HepG2 (cell line): ENCODE results near the gene DCDC2. TPM values are rescaled to one million over a fixed set of nuclear protein-coding genes. Genes with fewer than 3 reads are reported as not detected.
"Not testable (repeated sequence)": the region's sequence is repeated elsewhere in the genome, so short reads cannot be mapped to it uniquely, and the experiment has no call there.

ENCODE experiments used
- ATAC-seq: fragments of 200-7000 bp; cut with Tn5 transposase; 3 replicates; pipeline ENCODE4 v1.9.1; 2020; ENCODE audit warnings: mild to moderate bottlenecking, moderate library complexity
- BruUV-seq: library from RNA; stranded (reverse); fragments of 400-500 nt; replicated peaks from 2 replicates; lab custom pipeline; 2021; lab: Mats Ljungman, UMichigan
- CTCF ChIA-PET: fragments of 300-600 bp; formaldehyde crosslinking; extraction: SDS; loops from one replicate; lab custom pipeline; 2021; ENCODE audit warnings: low total read pairs, inconsistent platforms, low intra/inter-chr PET ratio; lab: Yijun Ruan, JAX
- POLR2A ChIA-PET: fragments of 350-600 bp; sonication (Branson Sonifier 250); formaldehyde crosslinking; loops from one replicate; lab custom pipeline; 2020; ENCODE audit warnings: antibody characterized with exemption, inconsistent platforms; lab: Yijun Ruan, JAX
- DNase-seq: peaks from one replicate; pipeline ENCODE4 v3.0.0-alpha.2; 2015; ENCODE audit warnings: low spot score
- FAIRE-seq: peaks from 3 replicates; lab custom pipeline; 2011; peaks lifted over from hg19 to GRCh38; lab: Jason Lieb, UNC
- H2AFZ ChIP-seq: one replicate; pipeline ENCODE4 v1.6.1; 2011; ENCODE audit warnings: low read length, inconsistent platforms
- H3K27ac ChIP-seq: fragments of 300-600 bp; 3 replicates; pipeline ENCODE4 v1.8.0; 2011; ENCODE audit warnings: mixed run types, mild to moderate bottlenecking, mixed read lengths, low read length, inconsistent platforms; ENCODE audit not compliant: insufficient read depth; ENCODE audit errors: extremely low read length
- H3K27me3 ChIP-seq, 2 experiments: fragments of 200-600 bp in 1 of 2; 2 replicates in 1 of 2; 3 replicates in 1 of 2; pipeline versions ENCODE4 v1.6.0 to v1.8.0; 2011; ENCODE audit warnings: low read length in 2 of 2, mild to moderate bottlenecking in 2 of 2, moderate library complexity in 2 of 2, inconsistent platforms in 1 of 2; ENCODE audit not compliant: insufficient read depth in 2 of 2, control insufficient read depth in 1 of 2
- H3K36me3 ChIP-seq, 2 experiments: fragments of 200-600 bp in 1 of 2; replicated peaks in 1 of 2; 2 replicates in 1 of 2; 3 replicates in 1 of 2; pipeline versions ENCODE4 v1.5.1 to v1.8.0; 2011; ENCODE audit warnings: low read length in 2 of 2, inconsistent platforms in 1 of 2; ENCODE audit not compliant: insufficient read depth in 2 of 2, control insufficient read depth in 1 of 2
- H3K4me1 ChIP-seq: 2 replicates; pipeline ENCODE4 v1.5.1; 2012; ENCODE audit warnings: low read length, inconsistent platforms; ENCODE audit not compliant: insufficient read depth
- H3K4me2 ChIP-seq: 2 replicates; pipeline ENCODE4 v1.6.0; 2011; ENCODE audit warnings: low read depth, low read length, inconsistent platforms
- H3K4me3 ChIP-seq, 3 experiments: fragments of 200-600 bp in 1 of 3; sonication (generic), shearing (Covaris generic) in 1 of 3; replicated peaks in 1 of 3; 2 replicates each; pipeline ENCODE4 v1.5.1; 2011 to 2016; ENCODE audit warnings: low read length in 3 of 3, inconsistent platforms in 2 of 3, low read depth in 2 of 3, mild to moderate bottlenecking in 2 of 3, control low read depth in 1 of 3, mixed read lengths in 1 of 3; ENCODE audit not compliant: insufficient read depth in 1 of 3
- H3K79me2 ChIP-seq: one replicate; pipeline ENCODE4 v1.6.1; 2011; ENCODE audit warnings: low read length, inconsistent platforms; ENCODE audit not compliant: insufficient read depth
- H3K9ac ChIP-seq: 2 replicates; pipeline ENCODE4 v1.6.0; 2011; ENCODE audit warnings: mild to moderate bottlenecking, low read depth, low read length, inconsistent platforms; ENCODE audit not compliant: insufficient read depth
- H3K9me3 ChIP-seq: 2 replicates; pipeline ENCODE4 v1.5.1; 2012; ENCODE audit warnings: mild to moderate bottlenecking, low read length
- H4K20me1 ChIP-seq: 2 replicates; pipeline ENCODE4 v1.6.0; 2011; ENCODE audit warnings: inconsistent platforms, mild to moderate bottlenecking, low read length, moderate library complexity; ENCODE audit not compliant: insufficient read depth
- ARID3A ChIP-seq: IDR thresholded peaks from 2 replicates; pipeline ENCODE4 v1.6.1; 2012; ENCODE audit warnings: low read depth, low read length, improper control_type of control experiment
- ATF4 ChIP-seq, 2 experiments: fragments of 450-650 bp in 1 of 2; sonication (generic) in 1 of 2; formaldehyde crosslinking; IDR thresholded peaks; 2 replicates each; pipeline versions ENCODE4 v1.5.0 to v1.8.0; 2020 to 2022; ENCODE audit warnings: mild to moderate bottlenecking in 1 of 2, missing genetic modification reagents in 1 of 2
- FOXA1 ChIP-seq, 2 experiments: fragments of 450-650 bp in 1 of 2; sonication (generic) in 1 of 2; formaldehyde crosslinking in 1 of 2; IDR thresholded peaks; 2 replicates each; pipeline versions ENCODE4 v1.4.0 to v1.6.1; 2016 to 2020; ENCODE audit warnings: missing genetic modification reagents in 1 of 2
- FOXA3 ChIP-seq: IDR thresholded peaks from 2 replicates; pipeline ENCODE4 v1.6.1; 2016; ENCODE audit warnings: missing genetic modification reagents, missing compliant biosample characterization
- JARID2 ChIP-seq: sonication (generic); formaldehyde crosslinking; IDR thresholded peaks from 2 replicates; pipeline ENCODE4 v1.8.1; 2023; ENCODE audit warnings: missing genetic modification reagents, inconsistent platforms; ENCODE audit not compliant: insufficient replicate concordance
- PRMT3 ChIP-seq: sonication (generic); formaldehyde crosslinking; IDR thresholded peaks from 2 replicates; pipeline ENCODE4 v1.8.1; 2022; ENCODE audit warnings: low read depth, mild to moderate bottlenecking, moderate library complexity, missing genetic modification reagents, borderline replicate concordance
- ZNF121 ChIP-seq: sonication (generic); formaldehyde crosslinking; IDR thresholded peaks from 2 replicates; pipeline ENCODE4 v1.5.0; 2020; ENCODE audit warnings: mild to moderate bottlenecking, missing genetic modification reagents
- ZNF296 ChIP-seq: sonication (generic); formaldehyde crosslinking; conservative IDR thresholded peaks from 2 replicates; pipeline ENCODE4 v1.5.0; 2020; ENCODE audit warnings: mild to moderate bottlenecking, missing genetic modification reagents
- ZNF710 ChIP-seq: sonication (generic); formaldehyde crosslinking; IDR thresholded peaks from 2 replicates; pipeline ENCODE4 v1.5.0; 2020; ENCODE audit warnings: mild to moderate bottlenecking, missing genetic modification reagents, borderline replicate concordance
- ZUFSP ChIP-seq: sonication (generic); formaldehyde crosslinking; IDR thresholded peaks from 2 replicates; pipeline ENCODE4 v1.9.0; 2021; ENCODE audit warnings: missing genetic modification reagents, mild to moderate bottlenecking, borderline replicate concordance
- WGBS: methylation state at CpG from one replicate; pipeline ENCODE4 v1.1.6; 2017; ENCODE audit warnings: low lambda C conversion rate; 5-methylcytosine and 5-hydroxymethylcytosine counted together
- in situ Hi-C: cut with HindIII; loops from 2 replicates; pipeline ENCODE4 v1.10.0; 2017; ENCODE audit warnings: low pct_unique_long_range_greater_than_20kb; ENCODE audit not compliant: extremely low pct_ligation_motif_present
- intact Hi-C: fragments of 100-400 bp; cut with micrococcal nuclease; formaldehyde crosslinking; loops from one replicate; pipeline ENCODE4 v1.10.0; 2022; ENCODE audit not compliant: unreplicated experiment
- polyA plus RNA-seq, 8 experiments: library from polyadenylated mRNA; depleted of rRNA in 3 of 8; stranded (reverse) in 7 of 8; unstranded in 1 of 8; fragments of >200 nt; fragmentation: Illumina TruSeq in 4 of 8; extraction: Trizol in 4 of 8; gene quantifications; 2 replicates each; pipeline versions ENCODE4 v1.2.1 to v1.2.3, GENCODE V29; 2011 to 2016; ENCODE audit warnings: low read depth in 4 of 8, missing spikeins in 1 of 8, mixed read lengths in 1 of 8; ENCODE audit not compliant: insufficient read depth in 1 of 8
- total RNA-seq, 5 experiments: library from RNA; depleted of rRNA; stranded (reverse); fragments of >200 nt; fragmentation: Illumina TruSeq; extraction: Trizol; gene quantifications; 2 replicates each; pipeline ENCODE4 v1.2.3, GENCODE V29; 2016; ENCODE audit warnings: low read depth in 1 of 5

The DCDC2 gene
- total and polyA plus RNA-seq, 2 of the 13 experiments (the other 11 are each of a cell fraction or from before 2014, with no cell fraction given) = 9.0 to 36.2 TPM

- in situ Hi-C loops, H3K9me3 ChIP-seq, H3K79me2 ChIP-seq, H3K27ac ChIP-seq, DNase-seq, POLR2A ChIA-PET, H3K4me2 ChIP-seq, H3K4me3 ChIP-seq, H3K27me3 ChIP-seq, BruUV-seq, ATAC-seq, CTCF ChIA-PET, H3K9ac ChIP-seq, intact Hi-C loops, H4K20me1 ChIP-seq, FAIRE-seq, H2AFZ ChIP-seq: not testable (repeated sequence)
- Histone ChIP-seq H3K36me3 (peaks cover 12 to 14% of the 10 kb centered on the region in 2 experiments; a peak in 4 of 5 replicates), H3K4me1 (peaks cover 17% of the 10 kb centered on the region)
- 97% methylated on average over 1 of the region's 1 CpG for WGBS
- TF ChIP-seq ZNF121 (CRISPR knock-in tag) = peak; percentile 90
Observed at GRCh38 chr6:24241779-24242178, 116.1 kb downstream of the DCDC2 start.

GRCh38 chr6:24240943-24241342 is 116.9 kb downstream of the DCDC2 start:
- Histone ChIP-seq H3K79me2 (no peaks in the 10 kb centered on the region), H3K4me3 (no peak overlapping the region), H3K9ac (no peak overlapping the region), H3K9me3 (no peaks in the 10 kb centered on the region), H4K20me1 (peaks cover 2% of the 10 kb centered on the region), H3K4me2 (0 out of 2 replicates have a peak overlapping the region, but pooled peaks have one; percentile 4), H2AFZ (no peak overlapping the region), H3K27ac (peak overlapping the region; percentile 14), H3K36me3 (peaks cover 12 to 15% of the 10 kb centered on the region in 2 experiments; a peak in 4 of 5 replicates), H3K4me1 (peaks cover 17% of the 10 kb centered on the region), H3K27me3 (no peaks in the 10 kb centered on the region)
- no TSS peak for BruUV-seq
- FAIRE-seq (no peak), DNase-seq (peak; percentile 24), ATAC-seq (peak; percentile 73)
- WGBS = 40% methylated on average over 2 of the region's 2 CpGs
- POLR2A ChIA-PET = no interaction called here
- in situ Hi-C loops = no loop called here
- intact Hi-C loops = no loop called here
- CTCF ChIA-PET = no interaction called here
- TF ChIP-seq ARID3A (0 out of 2 replicates have a peak, but pooled peaks have one; percentile 36), JARID2 (CRISPR knock-in tag) (no peak), FOXA1 (IDR thresholded peaks at IDR 0.05) (no peak), FOXA1 (CRISPR knock-in tag; IDR thresholded peaks at IDR 0.05) (peak; percentile 44; the same call in 1 of the 2 replicates), ATF4 (CRISPR knock-in tag; IDR thresholded peaks at IDR 0.05) (no peak), ZNF296 (CRISPR knock-in tag) (no peak), PRMT3 (CRISPR knock-in tag) (no peak), FOXA3 (peak; percentile 78), ZNF710 (CRISPR knock-in tag) (0 out of 2 replicates have a peak, but pooled peaks have one; percentile 43), ZUFSP (no peak)
